ENCODE data around the gene ANKH.

DNA sequence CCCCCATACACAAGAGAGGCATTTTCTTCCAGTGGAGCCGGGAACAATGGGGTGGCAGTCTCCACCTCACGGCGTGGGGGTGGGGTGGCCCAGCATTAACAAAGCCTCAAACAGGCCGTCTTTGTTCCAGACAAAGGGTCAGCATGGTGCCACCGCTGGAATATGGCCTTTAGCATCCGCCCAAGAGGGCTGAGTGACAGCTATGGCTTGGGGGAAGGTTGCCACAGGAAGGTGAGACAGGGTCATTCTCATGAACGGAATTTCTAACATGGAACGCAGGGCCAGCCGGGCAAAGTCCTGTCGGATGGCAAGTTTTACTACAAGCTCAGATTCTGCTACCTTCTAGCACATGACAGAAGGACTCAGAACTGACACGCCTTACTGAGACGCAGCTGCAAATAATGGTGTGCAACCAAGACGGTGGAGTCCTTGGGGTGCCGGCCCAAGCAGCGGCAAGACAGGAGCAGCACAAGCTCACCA is 143.1 kb downstream of the ANKH start:
- no peak for TF ChIP-seq EZH2 (IDR thresholded peaks at IDR 0.05; ENCODE audit: borderline replicate concordance, insufficient read depth, low read length, poor library complexity, severe bottlenecking)
- TF ChIP-seq, protein P1, sequence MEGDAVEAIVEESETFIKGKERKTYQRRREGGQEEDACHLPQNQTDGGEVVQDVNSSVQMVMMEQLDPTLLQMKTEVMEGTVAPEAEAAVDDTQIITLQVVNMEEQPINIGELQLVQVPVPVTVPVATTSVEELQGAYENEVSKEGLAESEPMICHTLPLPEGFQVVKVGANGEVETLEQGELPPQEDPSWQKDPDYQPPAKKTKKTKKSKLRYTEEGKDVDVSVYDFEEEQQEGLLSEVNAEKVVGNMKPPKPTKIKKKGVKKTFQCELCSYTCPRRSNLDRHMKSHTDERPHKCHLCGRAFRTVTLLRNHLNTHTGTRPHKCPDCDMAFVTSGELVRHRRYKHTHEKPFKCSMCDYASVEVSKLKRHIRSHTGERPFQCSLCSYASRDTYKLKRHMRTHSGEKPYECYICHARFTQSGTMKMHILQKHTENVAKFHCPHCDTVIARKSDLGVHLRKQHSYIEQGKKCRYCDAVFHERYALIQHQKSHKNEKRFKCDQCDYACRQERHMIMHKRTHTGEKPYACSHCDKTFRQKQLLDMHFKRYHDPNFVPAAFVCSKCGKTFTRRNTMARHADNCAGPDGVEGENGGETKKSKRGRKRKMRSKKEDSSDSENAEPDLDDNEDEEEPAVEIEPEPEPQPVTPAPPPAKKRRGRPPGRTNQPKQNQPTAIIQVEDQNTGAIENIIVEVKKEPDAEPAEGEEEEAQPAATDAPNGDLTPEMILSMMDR (IDR thresholded peaks at IDR 0.05; ENCODE audit: poor library complexity, severe bottlenecking): no peak

All from neural cell (in vitro differentiated cells).